GM23338 (cell line): ENCODE data around the gene ANKS1B.

Source experiments
- JUNB ChIP-seq: IDR thresholded peaks from one replicate; pipeline ENCODE4 v1.6.1; 2016; ENCODE audit warnings: antibody characterized with exemption; ENCODE audit not compliant: unreplicated experiment
- STAT1 ChIP-seq: IDR thresholded peaks from one replicate; pipeline ENCODE4 v1.6.1; 2016; ENCODE audit warnings: antibody characterized with exemption; ENCODE audit not compliant: unreplicated experiment
- TF ChIP-seq, protein P1 (sequence below), 2 experiments: fragments of 200-600 bp in 1 of 2; sonication (generic) in 1 of 2; conservative IDR thresholded peaks; 2 replicates each; pipeline versions ENCODE4 v1.5.1 to v1.6.1; 2016 to 2017; ENCODE audit warnings: antibody characterized with exemption in 2 of 2, low read depth in 2 of 2, mild to moderate bottlenecking in 2 of 2, moderate library complexity in 1 of 2

DNA sequence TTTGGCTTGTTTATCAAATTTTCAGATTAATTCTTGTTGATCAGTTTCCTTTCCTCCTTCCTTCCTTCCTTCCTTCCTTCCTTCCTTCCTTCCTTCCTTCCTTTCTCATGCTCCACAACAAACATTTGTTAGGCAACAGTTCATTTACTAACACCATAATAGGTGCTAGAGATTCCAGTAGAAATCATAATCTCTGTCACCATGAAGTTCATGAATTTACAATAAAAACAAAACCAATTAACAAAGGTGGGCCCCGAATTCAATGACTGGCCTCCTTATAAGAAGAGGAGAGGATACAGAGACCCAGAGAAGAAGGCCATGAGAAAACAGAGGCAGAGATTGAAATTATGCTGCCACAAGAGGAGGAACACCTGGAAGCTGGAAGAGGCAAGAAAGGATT lies 604.0 kb downstream of the ANKS1B start:
- TF ChIP-seq, protein P1, sequence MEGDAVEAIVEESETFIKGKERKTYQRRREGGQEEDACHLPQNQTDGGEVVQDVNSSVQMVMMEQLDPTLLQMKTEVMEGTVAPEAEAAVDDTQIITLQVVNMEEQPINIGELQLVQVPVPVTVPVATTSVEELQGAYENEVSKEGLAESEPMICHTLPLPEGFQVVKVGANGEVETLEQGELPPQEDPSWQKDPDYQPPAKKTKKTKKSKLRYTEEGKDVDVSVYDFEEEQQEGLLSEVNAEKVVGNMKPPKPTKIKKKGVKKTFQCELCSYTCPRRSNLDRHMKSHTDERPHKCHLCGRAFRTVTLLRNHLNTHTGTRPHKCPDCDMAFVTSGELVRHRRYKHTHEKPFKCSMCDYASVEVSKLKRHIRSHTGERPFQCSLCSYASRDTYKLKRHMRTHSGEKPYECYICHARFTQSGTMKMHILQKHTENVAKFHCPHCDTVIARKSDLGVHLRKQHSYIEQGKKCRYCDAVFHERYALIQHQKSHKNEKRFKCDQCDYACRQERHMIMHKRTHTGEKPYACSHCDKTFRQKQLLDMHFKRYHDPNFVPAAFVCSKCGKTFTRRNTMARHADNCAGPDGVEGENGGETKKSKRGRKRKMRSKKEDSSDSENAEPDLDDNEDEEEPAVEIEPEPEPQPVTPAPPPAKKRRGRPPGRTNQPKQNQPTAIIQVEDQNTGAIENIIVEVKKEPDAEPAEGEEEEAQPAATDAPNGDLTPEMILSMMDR (conservative IDR thresholded peaks at IDR 0.05; ENCODE audit: low read depth in 2 of 2) = no peak
- TF ChIP-seq STAT1 (no peak), JUNB (no peak)
